Measurements from ENCODE around the gene CAB39L.

DNA sequence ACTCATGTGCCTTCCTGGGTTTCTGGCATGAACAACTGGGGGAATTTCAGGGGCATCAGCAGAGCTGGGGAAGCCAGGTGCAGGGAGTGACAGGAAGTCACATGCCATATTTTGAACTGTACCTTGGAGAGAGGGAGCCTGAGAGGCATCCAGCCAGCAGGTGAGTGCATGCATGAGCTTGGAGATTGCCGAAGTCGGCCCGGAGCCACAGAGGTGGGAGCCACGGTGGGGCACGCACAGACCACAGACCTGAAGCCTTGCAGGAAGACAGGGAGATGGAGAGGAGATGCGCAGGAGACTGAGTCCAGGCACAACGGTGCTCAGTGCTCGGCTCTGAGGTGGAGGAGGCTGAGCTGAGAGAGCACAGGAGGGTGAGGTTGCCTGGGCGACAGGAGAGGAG lies 141.0 kb downstream of the CAB39L start:
- TF ChIP-seq, protein P1, sequence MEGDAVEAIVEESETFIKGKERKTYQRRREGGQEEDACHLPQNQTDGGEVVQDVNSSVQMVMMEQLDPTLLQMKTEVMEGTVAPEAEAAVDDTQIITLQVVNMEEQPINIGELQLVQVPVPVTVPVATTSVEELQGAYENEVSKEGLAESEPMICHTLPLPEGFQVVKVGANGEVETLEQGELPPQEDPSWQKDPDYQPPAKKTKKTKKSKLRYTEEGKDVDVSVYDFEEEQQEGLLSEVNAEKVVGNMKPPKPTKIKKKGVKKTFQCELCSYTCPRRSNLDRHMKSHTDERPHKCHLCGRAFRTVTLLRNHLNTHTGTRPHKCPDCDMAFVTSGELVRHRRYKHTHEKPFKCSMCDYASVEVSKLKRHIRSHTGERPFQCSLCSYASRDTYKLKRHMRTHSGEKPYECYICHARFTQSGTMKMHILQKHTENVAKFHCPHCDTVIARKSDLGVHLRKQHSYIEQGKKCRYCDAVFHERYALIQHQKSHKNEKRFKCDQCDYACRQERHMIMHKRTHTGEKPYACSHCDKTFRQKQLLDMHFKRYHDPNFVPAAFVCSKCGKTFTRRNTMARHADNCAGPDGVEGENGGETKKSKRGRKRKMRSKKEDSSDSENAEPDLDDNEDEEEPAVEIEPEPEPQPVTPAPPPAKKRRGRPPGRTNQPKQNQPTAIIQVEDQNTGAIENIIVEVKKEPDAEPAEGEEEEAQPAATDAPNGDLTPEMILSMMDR (IDR thresholded peaks at IDR 0.05 in 8 of 11, conservative IDR thresholded peaks at IDR 0.05 in 3 of 11), result no peak
- TF ChIP-seq POLR2A (IDR thresholded peaks at IDR 0.05), result no peak
